ENCODE measurements around the gene SH3PXD2A. TPM values are rescaled to one million over a fixed set of nuclear protein-coding genes. Genes with fewer than 3 reads are reported as not detected.

The SH3PXD2A gene
- total RNA-seq, 4 donors from 2014 or later: 128 to 154 (median 136) TPM

- Histone ChIP-seq H3K36me3 (no peaks in the 10 kb centered on the region), H3K9me3 (no peaks in the 10 kb centered on the region), H3K4me1 (peaks cover 0 to 71% (median 30%) of the 10 kb centered on the region in 4 donors), H3K27ac (peak overlapping the region in 3 of 4 donors; percentile 19 to 81 (median 61)), H3K27me3 (no peaks in the 10 kb centered on the region), H3K4me3 (no peak overlapping the region)
- TF ChIP-seq EP300 (IDR thresholded peaks at IDR 0.05) (no peak), POLR2A (IDR thresholded peaks at IDR 0.05) (no peak), CTCF (IDR thresholded peaks at IDR 0.05) (no peak)
- WGBS, 2 donors: 57 to 60% methylated on average over 8 of the region's 8 CpGs
- no peak for DNase-seq (ENCODE audit: low spot score in 2 of 2)
Measured at GRCh38 chr10:103765981-103766380, 89.4 kb downstream of the SH3PXD2A start.

DNA sequence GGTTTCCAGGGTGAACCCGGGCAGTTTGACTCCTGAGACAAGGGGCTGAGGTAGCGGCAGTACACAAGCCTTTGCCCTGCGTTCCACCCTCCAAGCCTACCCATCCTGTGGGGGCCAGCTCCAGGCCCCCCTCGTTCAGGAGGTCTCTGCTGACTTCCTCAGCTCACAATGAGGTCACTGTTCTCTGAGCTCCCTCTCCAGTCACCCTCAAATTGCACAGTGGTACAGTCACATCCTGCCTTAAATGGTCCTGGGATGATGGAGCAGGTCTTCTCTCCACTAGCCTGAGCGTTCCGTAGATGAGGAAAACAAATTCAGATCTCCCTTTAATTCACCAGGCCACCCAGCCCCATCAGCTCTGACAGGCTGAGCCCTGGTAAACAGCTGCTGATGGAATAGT lies 90.2 kb downstream of the SH3PXD2A start:
- Histone ChIP-seq H3K36me3 (no peaks in the 10 kb centered on the region), H3K27me3 (no peaks in the 10 kb centered on the region), H3K27ac (peak overlapping the region in 2 of 4 donors; percentile 61 to 81), H3K9me3 (no peaks in the 10 kb centered on the region), H3K4me1 (peaks cover 0 to 74% (median 31%) of the 10 kb centered on the region in 4 donors), H3K4me3 (no peak overlapping the region)
- TF ChIP-seq POLR2A (IDR thresholded peaks at IDR 0.05): no peak
- TF ChIP-seq CTCF (IDR thresholded peaks at IDR 0.05): no peak
- TF ChIP-seq EP300 (IDR thresholded peaks at IDR 0.05): no peak
- 43 to 54% methylated on average over 6 of the region's 6 CpGs for WGBS, 2 donors
- DNase-seq (ENCODE audit: low spot score in 2 of 2): no peak

- Histone ChIP-seq H3K9me3 (no peaks in the 10 kb centered on the region), H3K4me3 (no peak overlapping the region), H3K27ac (peak overlapping the region in 2 of 4 donors; percentile 61 to 81), H3K4me1 (peaks cover 0 to 81% (median 37%) of the 10 kb centered on the region in 4 donors), H3K36me3 (no peaks in the 10 kb centered on the region), H3K27me3 (no peaks in the 10 kb centered on the region)
- whole genome bisulfite sequencing, 2 donors: 79 to 85% methylated on average over 7 of the region's 7 CpGs
- DNase-seq (ENCODE audit: low spot score in 2 of 2): no peak
- TF ChIP-seq POLR2A (IDR thresholded peaks at IDR 0.05): no peak
- TF ChIP-seq CTCF (IDR thresholded peaks at IDR 0.05): no peak
- TF ChIP-seq EP300 (IDR thresholded peaks at IDR 0.05): no peak
Measured at GRCh38 chr10:103764296-103765088, 90.9 kb downstream of the SH3PXD2A start.

DNA sequence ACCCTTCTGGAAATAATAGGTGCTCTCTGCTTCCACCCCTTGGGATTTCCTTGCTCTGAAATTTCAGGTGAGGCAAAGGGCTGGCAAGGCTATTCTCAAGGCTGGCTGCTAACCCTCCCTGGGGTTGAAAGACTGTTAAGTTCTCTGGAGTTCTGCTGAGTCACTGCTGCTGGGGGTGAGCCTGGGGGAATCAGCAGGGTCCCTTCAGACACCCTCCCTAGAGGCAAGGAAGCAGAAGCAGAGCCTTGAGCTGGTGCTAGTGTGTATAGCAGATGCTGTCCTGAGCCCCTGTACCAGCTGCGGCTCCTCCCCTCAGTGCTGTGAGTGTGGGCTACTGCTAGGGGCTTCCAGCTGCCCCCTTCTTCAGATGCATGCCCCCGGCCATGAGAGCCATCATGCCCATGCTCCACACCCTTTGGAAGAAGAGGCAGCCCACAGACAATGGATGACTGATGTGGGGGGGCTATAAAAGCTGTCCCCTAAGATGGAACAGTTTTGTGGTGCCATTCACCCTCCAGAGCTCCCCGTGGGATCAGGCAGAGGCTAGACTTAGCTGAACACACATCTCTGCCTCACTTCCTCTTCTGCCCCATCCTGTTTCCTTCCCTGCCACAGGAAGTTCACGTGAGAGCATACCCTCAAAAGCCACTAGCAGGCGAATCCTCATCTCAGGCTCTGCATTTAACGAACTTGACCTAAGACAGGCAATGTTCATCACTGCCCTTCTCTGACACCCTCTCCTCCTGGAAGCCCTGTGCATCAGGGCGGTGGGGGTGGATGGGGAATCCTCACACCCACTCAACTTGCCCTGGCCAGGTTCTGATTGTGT lies 91.8 kb downstream of the SH3PXD2A start:
- peak overlapping the region in 2 of 4 donors; percentile 56 to 81 for H3K27ac ChIP-seq
- H3K36me3 ChIP-seq: no peaks in the 10 kb centered on the region
- peaks cover 3 to 89% (median 46%) of the 10 kb centered on the region in 4 donors for H3K4me1 ChIP-seq
- no peaks in the 10 kb centered on the region for H3K9me3 ChIP-seq
- no peaks in the 10 kb centered on the region for H3K27me3 ChIP-seq
- no peak overlapping the region for H3K4me3 ChIP-seq
- DNase-seq (ENCODE audit: low spot score in 2 of 2): no peak
- TF ChIP-seq EP300 (IDR thresholded peaks at IDR 0.05) (peak in 1 of 2 donors; percentile 62), CTCF (IDR thresholded peaks at IDR 0.05) (no peak)
- WGBS, 2 donors: 64 to 70% methylated on average over 6 to 7 of the region's 7 CpGs

DNA sequence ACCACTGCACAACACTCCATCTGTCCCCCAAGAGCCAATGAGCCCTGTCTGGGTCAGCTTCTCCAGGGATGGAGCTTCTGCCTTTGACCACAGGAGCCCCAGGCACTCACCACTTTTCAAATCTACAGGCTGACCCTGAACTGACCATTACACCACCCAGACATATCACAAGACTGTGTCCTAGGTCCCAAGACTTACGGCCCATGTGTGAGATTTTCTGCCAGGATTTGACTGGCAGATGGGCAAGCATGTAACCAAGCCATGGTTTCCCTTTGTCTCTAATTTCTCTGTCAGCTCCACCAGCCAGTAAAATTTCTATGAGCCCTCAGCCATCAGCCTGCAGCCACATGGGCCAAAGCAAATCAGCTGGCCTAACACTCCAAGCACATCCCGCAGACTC lies 92.5 kb downstream of the SH3PXD2A start:
- 78 to 85% methylated on average over 2 of the region's 2 CpGs for WGBS, 2 donors
- no peak for DNase-seq (ENCODE audit: low spot score in 2 of 2)
- no peaks in the 10 kb centered on the region for H3K9me3 ChIP-seq
- no peaks in the 10 kb centered on the region for H3K36me3 ChIP-seq
- H3K4me1 ChIP-seq: peaks cover 3 to 89% (median 50%) of the 10 kb centered on the region in 4 donors
- peak overlapping the region in 2 of 4 donors; percentile 56 to 81 for H3K27ac ChIP-seq
- no peak overlapping the region for H3K4me3 ChIP-seq
- TF ChIP-seq CTCF (IDR thresholded peaks at IDR 0.05) (no peak), EP300 (IDR thresholded peaks at IDR 0.05) (no peak), POLR2A (IDR thresholded peaks at IDR 0.05) (no peak)
- H3K27me3 ChIP-seq: no peaks in the 10 kb centered on the region
